HL-60 (cell line): ENCODE results near the gene THAP12.

Experiments
- CTCF ChIP-seq: IDR thresholded peaks from one replicate; pipeline ENCODE4 v1.5.1; 2011; ENCODE audit warnings: low read length, control low read depth, inconsistent platforms; ENCODE audit not compliant: insufficient read depth
- GABPA ChIP-seq: IDR thresholded peaks from 2 replicates; pipeline ENCODE4 v1.6.1; 2012; ENCODE audit warnings: low read depth
- POLR2AphosphoS5 ChIP-seq: IDR thresholded peaks from 2 replicates; pipeline ENCODE4 v1.6.1; 2012; ENCODE audit warnings: low read depth
- REST ChIP-seq: IDR thresholded peaks from 2 replicates; pipeline ENCODE4 v1.6.1; 2012; ENCODE audit warnings: low read depth; ENCODE audit not compliant: insufficient replicate concordance
- SPI1 ChIP-seq: IDR thresholded peaks from 2 replicates; pipeline ENCODE4 v1.6.1; 2012; ENCODE audit warnings: low read depth, mild to moderate bottlenecking, borderline replicate concordance

DNA sequence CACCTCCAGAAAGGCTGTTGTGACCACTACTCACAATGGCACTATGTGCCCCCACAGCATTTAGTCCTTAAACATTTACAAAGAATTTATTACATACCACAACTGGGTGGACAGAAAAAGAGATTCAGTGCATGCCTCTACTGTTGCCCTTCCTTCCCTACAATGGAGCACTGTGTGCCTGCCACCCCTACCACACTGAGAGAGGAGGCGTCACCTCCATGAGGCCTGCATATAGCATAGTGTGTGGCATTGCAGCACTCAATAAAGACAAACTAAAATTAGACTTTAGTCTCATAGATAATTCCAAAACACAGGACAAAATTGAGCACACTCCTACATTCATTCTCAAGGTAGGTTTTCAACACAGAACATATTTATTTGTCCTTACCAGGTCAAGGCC is 25.8 kb downstream of the THAP12 start:
- TF ChIP-seq POLR2AphosphoS5 (no peak), CTCF (no peak), SPI1 (no peak), REST (no peak), GABPA (no peak)
